Trophoblast cell (in vitro differentiated cells and primary cell): Measurements from ENCODE around the gene GRB10.

Experiments used
- DNase-seq, 2 donors: peaks; one replicate each; pipeline ENCODE4 v3.0.0-alpha.2; 2016
- H2AFZ ChIP-seq: 2 replicates; pipeline ENCODE4 v1.6.1; 2013; ENCODE audit warnings: low read length, moderate library complexity, mild to moderate bottlenecking; ENCODE audit not compliant: insufficient read depth, poor library complexity
- H2AK5ac ChIP-seq: 2 replicates; pipeline ENCODE4 v1.6.1; 2013; ENCODE audit warnings: mild to moderate bottlenecking, low read length
- H2BK120ac ChIP-seq: 2 replicates; pipeline ENCODE4 v1.6.1; 2013; ENCODE audit warnings: low read length, mild to moderate bottlenecking, moderate library complexity; ENCODE audit not compliant: insufficient read depth, poor library complexity
- H2BK12ac ChIP-seq: 2 replicates; pipeline ENCODE4 v1.6.1; 2013; ENCODE audit warnings: mild to moderate bottlenecking, low read length, moderate library complexity
- H2BK5ac ChIP-seq: 2 replicates; pipeline ENCODE4 v1.6.1; 2013; ENCODE audit warnings: low read length, low read depth, moderate library complexity, mild to moderate bottlenecking; ENCODE audit not compliant: poor library complexity
- H3K14ac ChIP-seq: 2 replicates; pipeline ENCODE4 v1.6.1; 2013; ENCODE audit warnings: mild to moderate bottlenecking, low read length
- H3K18ac ChIP-seq: 2 replicates; pipeline ENCODE4 v1.6.1; 2013; ENCODE audit warnings: mild to moderate bottlenecking, low read length
- H3K23ac ChIP-seq: 2 replicates; pipeline ENCODE4 v1.6.1; 2013; ENCODE audit warnings: low read length
- H3K27ac ChIP-seq: 2 replicates; pipeline ENCODE4 v1.5.1; 2013; ENCODE audit warnings: low read depth, mild to moderate bottlenecking, inconsistent platforms, low read length, moderate library complexity
- H3K27me3 ChIP-seq: 2 replicates; pipeline ENCODE4 v1.6.1; 2013; ENCODE audit warnings: inconsistent platforms, mild to moderate bottlenecking, low read length, moderate library complexity; ENCODE audit not compliant: insufficient read depth
- H3K36me3 ChIP-seq, 2 experiments: 1 replicate in 1 of 2; 2 replicates in 1 of 2; pipeline ENCODE4 v1.6.1; 2013; ENCODE audit warnings: low read length in 2 of 2, mild to moderate bottlenecking in 2 of 2, moderate library complexity in 1 of 2; ENCODE audit not compliant: insufficient read depth in 2 of 2, control insufficient read depth in 1 of 2
- H3K4ac ChIP-seq: 2 replicates; pipeline ENCODE4 v1.6.1; 2013; ENCODE audit warnings: low read depth, mild to moderate bottlenecking, low read length, moderate library complexity
- H3K4me1 ChIP-seq, 2 experiments: 1 replicate in 1 of 2; 2 replicates in 1 of 2; pipeline ENCODE4 v1.6.1; 2013; ENCODE audit warnings: low read length in 2 of 2, mild to moderate bottlenecking in 2 of 2, moderate library complexity in 1 of 2; ENCODE audit not compliant: insufficient read depth in 2 of 2, control insufficient read depth in 1 of 2
- H3K4me2 ChIP-seq: 2 replicates; pipeline ENCODE4 v1.6.1; 2013; ENCODE audit warnings: inconsistent platforms, mild to moderate bottlenecking, low read length, moderate library complexity
- H3K4me3 ChIP-seq: 2 replicates; pipeline ENCODE4 v1.5.1; 2013; ENCODE audit warnings: mild to moderate bottlenecking, low read depth, low read length, inconsistent platforms
- H3K79me1 ChIP-seq: one replicate; pipeline ENCODE4 v1.6.1; 2013; ENCODE audit warnings: low read length
- H3K79me2 ChIP-seq: 2 replicates; pipeline ENCODE4 v1.6.1; 2013; ENCODE audit warnings: low read length, mild to moderate bottlenecking; ENCODE audit not compliant: control insufficient read depth, insufficient read depth, poor library complexity
- H3K9ac ChIP-seq: 2 replicates; pipeline ENCODE4 v1.6.1; 2013; ENCODE audit warnings: mild to moderate bottlenecking, low read length
- H3K9me3 ChIP-seq: 2 replicates; pipeline ENCODE4 v1.6.1; 2013; ENCODE audit warnings: low read depth, mild to moderate bottlenecking, control low read depth, inconsistent platforms, low read length; ENCODE audit not compliant: insufficient read depth
- H4K12ac ChIP-seq: 2 replicates; pipeline ENCODE4 v1.6.1; 2013; ENCODE audit warnings: low read depth, mild to moderate bottlenecking, low read length, moderate library complexity
- H4K8ac ChIP-seq: 2 replicates; pipeline ENCODE4 v1.6.1; 2013; ENCODE audit warnings: low read depth, mild to moderate bottlenecking, low read length, moderate library complexity
- H4K91ac ChIP-seq: one replicate; pipeline ENCODE4 v1.6.1; 2013; ENCODE audit warnings: low read depth, mild to moderate bottlenecking, low read length, moderate library complexity
- WGBS: extraction: QIAGEN DNeasy Blood & Tissue Kit; methylation state at CpG from one replicate; pipeline ENCODE4 v1.1.7; 2013; ENCODE audit warnings: missing lambda C conversion rate; ENCODE audit not compliant: insufficient read length, insufficient coverage; ENCODE audit errors: extremely low coverage; 5-methylcytosine and 5-hydroxymethylcytosine counted together

GRB10 gene

DNA sequence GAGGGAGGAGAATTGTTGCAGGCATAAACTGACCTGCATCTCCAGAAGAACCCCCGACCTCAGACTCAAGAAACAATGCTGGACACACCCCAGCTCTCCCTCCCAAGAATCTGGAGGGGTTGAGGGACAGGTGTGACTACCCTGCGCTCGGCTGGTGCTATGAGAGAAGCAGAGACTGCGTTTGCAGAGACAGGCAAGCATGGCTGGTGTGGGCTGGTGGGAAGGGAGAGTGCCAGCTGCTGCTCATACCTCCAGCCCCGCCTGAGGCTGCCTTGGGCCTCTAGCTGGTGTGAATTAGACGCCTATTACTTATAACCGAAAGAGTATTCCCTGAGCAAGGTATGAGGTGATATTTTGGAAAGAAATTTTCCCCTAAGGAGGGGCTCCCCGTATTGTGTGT is 169.2 kb downstream of the GRB10 start:
- Histone ChIP-seq H4K91ac (no peak overlapping the region), H3K14ac (no peak overlapping the region), H2BK5ac (no peak overlapping the region), H3K4me2 (no peak overlapping the region), H4K8ac (no peak overlapping the region), H2AFZ (no peak overlapping the region), H3K9ac (no peak overlapping the region), H3K27me3 (no peaks in the 10 kb centered on the region), H3K9me3 (no peaks in the 10 kb centered on the region), H3K18ac (no peak overlapping the region), H4K12ac (no peak overlapping the region), H3K27ac (no peak overlapping the region), H2BK12ac (no peak overlapping the region), H3K79me2 (no peaks in the 10 kb centered on the region), H3K4me3 (no peak overlapping the region), H3K4me1 (peaks cover 8 to 10% of the 10 kb centered on the region in 2 experiments), H3K36me3 (peaks cover 10 to 20% of the 10 kb centered on the region in 2 experiments), H3K79me1 (no peaks in the 10 kb centered on the region), H3K4ac (no peak overlapping the region), H3K23ac (no peak overlapping the region), H2BK120ac (no peak overlapping the region), H2AK5ac (no peak overlapping the region)
- no peak for DNase-seq
- no CpG with 5 or more reads among the region's 8 CpGs for WGBS

GRCh38 chr7:50612704-50613103 is 170.0 kb downstream of the GRB10 start:
- Histone ChIP-seq H3K4me1 (peaks cover 6 to 8% of the 10 kb centered on the region in 2 experiments), H3K27me3 (no peaks in the 10 kb centered on the region), H2AFZ (no peak overlapping the region), H4K91ac (no peak overlapping the region), H3K4ac (no peak overlapping the region), H3K23ac (no peak overlapping the region), H2BK12ac (no peak overlapping the region), H3K4me3 (no peak overlapping the region), H3K18ac (no peak overlapping the region), H3K79me1 (no peaks in the 10 kb centered on the region), H4K8ac (no peak overlapping the region), H3K36me3 (peaks cover 10 to 20% of the 10 kb centered on the region in 2 experiments), H4K12ac (no peak overlapping the region), H2AK5ac (no peak overlapping the region), H3K9me3 (no peaks in the 10 kb centered on the region), H3K14ac (no peak overlapping the region), H2BK5ac (no peak overlapping the region), H3K27ac (no peak overlapping the region), H3K79me2 (no peaks in the 10 kb centered on the region), H3K9ac (no peak overlapping the region), H3K4me2 (no peak overlapping the region), H2BK120ac (no peak overlapping the region)
- no peak for DNase-seq
- WGBS: no CpG with 5 or more reads among the region's 5 CpGs

DNA sequence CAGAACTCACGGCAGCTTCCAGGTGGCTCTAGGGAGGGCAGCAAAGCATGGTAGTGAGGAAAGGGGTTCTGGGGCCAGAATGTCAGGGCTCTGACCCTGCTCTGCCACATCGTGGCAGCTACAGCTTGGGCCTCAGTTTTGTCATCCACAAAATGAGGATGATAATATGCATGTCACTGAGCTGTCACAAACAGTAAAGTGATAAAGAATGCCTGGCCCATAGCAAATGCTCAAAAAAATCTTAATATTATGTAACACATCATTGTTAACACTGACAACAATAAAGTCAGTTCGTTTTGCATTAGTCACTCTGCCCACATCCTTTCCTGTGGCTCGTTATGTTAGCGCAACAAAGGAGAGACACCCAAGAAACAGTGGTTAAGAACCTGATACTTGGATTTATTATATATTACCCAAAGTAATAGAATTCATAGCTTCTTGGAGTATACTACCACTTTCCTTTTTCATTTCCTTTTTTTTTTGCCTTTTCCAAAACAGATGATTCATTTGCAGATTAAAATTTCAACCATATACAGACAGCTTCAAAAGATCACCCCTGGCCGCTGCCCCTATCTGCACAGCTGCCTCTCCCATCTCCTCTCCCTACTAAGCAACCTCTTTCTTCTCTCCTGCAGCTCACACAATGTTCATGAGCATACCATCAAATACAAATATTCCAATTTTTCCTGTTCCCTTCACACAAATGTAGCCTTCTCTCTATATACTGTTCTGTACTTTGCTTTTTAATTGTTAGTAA is 172.0 kb downstream of the GRB10 start:
- Histone ChIP-seq H2BK120ac (no peak overlapping the region), H3K9ac (no peak overlapping the region), H3K9me3 (no peaks in the 10 kb centered on the region), H4K8ac (no peak overlapping the region), H3K4me3 (no peak overlapping the region), H3K79me2 (no peaks in the 10 kb centered on the region), H3K36me3 (peaks cover 15 to 27% of the 10 kb centered on the region in 2 experiments), H3K79me1 (no peaks in the 10 kb centered on the region), H3K4me1 (peaks cover 6 to 8% of the 10 kb centered on the region in 2 experiments), H3K14ac (no peak overlapping the region), H2BK5ac (no peak overlapping the region), H3K4me2 (no peak overlapping the region), H2AK5ac (no peak overlapping the region), H3K27me3 (no peaks in the 10 kb centered on the region), H4K12ac (no peak overlapping the region), H2BK12ac (no peak overlapping the region), H3K4ac (no peak overlapping the region), H3K23ac (no peak overlapping the region), H4K91ac (no peak overlapping the region), H2AFZ (no peak overlapping the region), H3K27ac (no peak overlapping the region), H3K18ac (no peak overlapping the region)
- peak in 1 of 2 donors; percentile 33 for DNase-seq
- WGBS: no CpG with 5 or more reads among the region's 6 CpGs

DNA sequence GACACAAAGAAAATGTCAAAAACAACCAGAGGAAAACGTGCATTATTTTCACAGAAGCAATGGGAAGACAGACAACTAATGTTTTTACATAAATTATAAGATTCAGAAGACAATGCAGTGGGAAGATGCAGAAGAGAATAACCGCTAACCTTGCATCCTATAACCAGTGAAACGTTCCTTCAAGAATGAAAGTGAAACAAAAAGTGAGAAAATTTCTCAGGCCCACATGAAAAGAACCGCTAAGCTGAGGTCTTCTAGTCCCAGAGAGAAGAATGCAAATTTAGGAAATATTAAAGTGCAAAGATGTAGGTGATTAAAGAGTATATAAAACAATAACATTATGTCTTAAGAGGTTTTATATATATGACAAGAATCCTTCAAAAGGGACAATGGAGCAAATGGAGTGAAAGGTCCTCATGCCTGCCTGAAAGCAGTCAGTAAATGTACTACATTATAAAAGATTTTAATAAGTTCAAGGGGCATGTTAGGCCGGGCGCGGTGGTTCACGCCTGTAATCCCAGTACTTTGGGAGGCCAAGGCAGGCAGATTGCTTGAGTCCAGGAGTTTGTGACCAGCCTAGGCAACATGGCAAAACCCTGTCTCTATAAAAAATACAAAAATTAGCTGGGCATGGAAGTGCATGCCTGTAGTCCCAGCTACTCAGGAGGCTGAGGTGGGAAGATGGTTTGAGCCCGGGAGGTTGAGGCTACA is 174.3 kb downstream of the GRB10 start:
- peaks cover 18 to 35% of the 10 kb centered on the region in 2 experiments for H3K36me3 ChIP-seq
- H2BK12ac ChIP-seq: no peak overlapping the region
- no peak overlapping the region for H3K23ac ChIP-seq
- no peak overlapping the region for H3K4ac ChIP-seq
- no peak overlapping the region for H2BK120ac ChIP-seq
- H3K9ac ChIP-seq: no peak overlapping the region
- H4K8ac ChIP-seq: no peak overlapping the region
- no peak overlapping the region for H4K12ac ChIP-seq
- peaks cover 6% of the 10 kb centered on the region in 2 experiments for H3K4me1 ChIP-seq
- H3K79me2 ChIP-seq: no peaks in the 10 kb centered on the region
- peak in 1 of 2 donors; percentile 34 for DNase-seq
- no peak overlapping the region for H3K4me3 ChIP-seq
- H2BK5ac ChIP-seq: no peak overlapping the region
- no peaks in the 10 kb centered on the region for H3K27me3 ChIP-seq
- H3K79me1 ChIP-seq: no peaks in the 10 kb centered on the region
- H3K27ac ChIP-seq: no peak overlapping the region
- H3K14ac ChIP-seq: no peak overlapping the region
- H2AFZ ChIP-seq: no peak overlapping the region
- no peaks in the 10 kb centered on the region for H3K9me3 ChIP-seq
- WGBS: no CpG with 5 or more reads among the region's 9 CpGs
- H4K91ac ChIP-seq: no peak overlapping the region
- H2AK5ac ChIP-seq: no peak overlapping the region
- no peak overlapping the region for H3K18ac ChIP-seq
- H3K4me2 ChIP-seq: no peak overlapping the region
